Measurements from ENCODE around the gene TLX1.

Gene TLX1

DNA sequence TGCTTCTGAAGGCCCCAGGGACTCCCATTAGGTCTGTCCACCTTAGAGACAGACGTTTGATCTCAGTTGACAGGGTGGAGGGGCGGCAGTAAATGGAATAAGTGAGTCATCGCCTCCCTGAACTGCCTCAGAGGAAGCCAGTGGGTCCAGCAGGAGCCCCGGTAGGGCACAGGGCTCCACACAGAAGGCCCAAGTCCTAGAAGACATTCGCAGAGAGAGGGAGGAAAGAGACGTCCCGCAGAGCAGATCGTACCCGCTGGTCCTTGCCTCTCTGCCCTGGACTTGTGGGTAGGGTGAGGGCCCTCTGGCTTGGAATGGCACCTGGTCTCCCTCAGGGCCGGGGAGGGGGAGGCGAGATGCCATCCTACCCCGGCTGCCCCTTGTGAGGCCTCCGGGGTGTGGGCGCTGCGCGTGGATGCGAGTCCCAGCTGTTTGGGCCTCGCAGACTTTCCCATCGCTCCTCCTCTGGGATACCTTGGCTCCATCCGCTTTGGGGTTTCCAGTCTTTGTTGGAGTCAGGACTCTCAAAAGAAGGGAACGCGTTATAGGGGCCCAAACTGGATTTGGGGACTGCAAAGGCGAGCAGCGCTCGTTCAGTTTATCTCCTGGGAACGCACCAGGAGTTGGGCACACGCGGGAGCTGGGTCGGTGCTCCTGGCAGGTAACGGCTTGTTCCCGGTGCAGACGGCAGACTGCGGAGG lies 5.1 kb downstream of the TLX1 start:
- TF ChIP-seq, protein P1, sequence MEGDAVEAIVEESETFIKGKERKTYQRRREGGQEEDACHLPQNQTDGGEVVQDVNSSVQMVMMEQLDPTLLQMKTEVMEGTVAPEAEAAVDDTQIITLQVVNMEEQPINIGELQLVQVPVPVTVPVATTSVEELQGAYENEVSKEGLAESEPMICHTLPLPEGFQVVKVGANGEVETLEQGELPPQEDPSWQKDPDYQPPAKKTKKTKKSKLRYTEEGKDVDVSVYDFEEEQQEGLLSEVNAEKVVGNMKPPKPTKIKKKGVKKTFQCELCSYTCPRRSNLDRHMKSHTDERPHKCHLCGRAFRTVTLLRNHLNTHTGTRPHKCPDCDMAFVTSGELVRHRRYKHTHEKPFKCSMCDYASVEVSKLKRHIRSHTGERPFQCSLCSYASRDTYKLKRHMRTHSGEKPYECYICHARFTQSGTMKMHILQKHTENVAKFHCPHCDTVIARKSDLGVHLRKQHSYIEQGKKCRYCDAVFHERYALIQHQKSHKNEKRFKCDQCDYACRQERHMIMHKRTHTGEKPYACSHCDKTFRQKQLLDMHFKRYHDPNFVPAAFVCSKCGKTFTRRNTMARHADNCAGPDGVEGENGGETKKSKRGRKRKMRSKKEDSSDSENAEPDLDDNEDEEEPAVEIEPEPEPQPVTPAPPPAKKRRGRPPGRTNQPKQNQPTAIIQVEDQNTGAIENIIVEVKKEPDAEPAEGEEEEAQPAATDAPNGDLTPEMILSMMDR (IDR thresholded peaks at IDR 0.05; ENCODE audit: low read length): no peak
- no peak for TF ChIP-seq EZH2 (IDR thresholded peaks at IDR 0.05; ENCODE audit: borderline replicate concordance, low read length)
- Histone ChIP-seq H3K9me2 (ENCODE audit: low read depth, low read length) (no peaks in the 10 kb centered on the region), H3K27ac (ENCODE audit: low read depth, low read length, poor library complexity, severe bottlenecking) (no peak overlapping the region), H4K20me1 (ENCODE audit: insufficient read depth, low read length) (no peaks in the 10 kb centered on the region), H3K9ac (ENCODE audit: low read length) (no peak overlapping the region), H3K4me1 (ENCODE audit: insufficient read depth, low read length, severe bottlenecking) (no peaks in the 10 kb centered on the region), H3K36me3 (ENCODE audit: insufficient read depth, low read length) (no peaks in the 10 kb centered on the region), H3K4me3 (ENCODE audit: low read depth, low read length, poor library complexity, severe bottlenecking) (no peak overlapping the region), H3K79me2 (ENCODE audit: insufficient read depth, low read length) (no peaks in the 10 kb centered on the region), H3K27me3 (ENCODE audit: insufficient read depth, low read length) (no peaks in the 10 kb centered on the region), H2AFZ (ENCODE audit: low read length) (no peak overlapping the region), H3K4me2 (ENCODE audit: low read length) (no peak overlapping the region), H3K9me3 (ENCODE audit: low read length) (no peaks in the 10 kb centered on the region), H3F3A (ENCODE audit: insufficient read depth, low read length) (no peaks in the 10 kb centered on the region)

DNA sequence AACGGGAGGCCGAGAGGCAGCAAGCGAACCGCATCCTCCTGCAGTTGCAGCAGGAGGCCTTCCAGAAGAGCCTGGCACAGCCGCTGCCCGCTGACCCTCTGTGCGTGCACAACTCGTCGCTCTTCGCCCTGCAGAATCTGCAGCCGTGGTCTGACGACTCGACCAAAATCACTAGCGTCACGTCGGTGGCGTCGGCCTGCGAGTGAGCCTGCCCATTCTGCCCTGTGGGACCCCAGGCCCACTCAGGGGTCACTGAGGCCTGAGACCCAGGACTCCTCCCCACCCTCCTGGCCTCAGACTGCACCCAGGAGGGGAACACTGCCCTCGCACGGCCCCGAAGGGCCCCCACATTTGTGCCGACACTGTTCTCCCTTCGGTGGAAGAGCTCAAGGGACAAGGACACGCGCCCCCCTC lies 5.6 kb downstream of the TLX1 start:
- Histone ChIP-seq H3K79me2 (ENCODE audit: insufficient read depth, low read length) (no peaks in the 10 kb centered on the region), H3K36me3 (ENCODE audit: insufficient read depth, low read length) (no peaks in the 10 kb centered on the region), H3K9me2 (ENCODE audit: low read depth, low read length) (no peaks in the 10 kb centered on the region), H3K9ac (ENCODE audit: low read length) (no peak overlapping the region), H3K4me2 (ENCODE audit: low read length) (no peak overlapping the region), H4K20me1 (ENCODE audit: insufficient read depth, low read length) (no peaks in the 10 kb centered on the region), H3F3A (ENCODE audit: insufficient read depth, low read length) (no peaks in the 10 kb centered on the region), H2AFZ (ENCODE audit: low read length) (no peak overlapping the region), H3K27ac (ENCODE audit: low read depth, low read length, poor library complexity, severe bottlenecking) (no peak overlapping the region), H3K9me3 (ENCODE audit: low read length) (no peaks in the 10 kb centered on the region), H3K4me3 (ENCODE audit: low read depth, low read length, poor library complexity, severe bottlenecking) (no peak overlapping the region), H3K27me3 (ENCODE audit: insufficient read depth, low read length) (no peaks in the 10 kb centered on the region), H3K4me1 (ENCODE audit: insufficient read depth, low read length, severe bottlenecking) (no peaks in the 10 kb centered on the region)
- TF ChIP-seq, protein P1 (IDR thresholded peaks at IDR 0.05; ENCODE audit: low read length): no peak
- TF ChIP-seq EZH2 (IDR thresholded peaks at IDR 0.05; ENCODE audit: borderline replicate concordance, low read length): no peak

DNA sequence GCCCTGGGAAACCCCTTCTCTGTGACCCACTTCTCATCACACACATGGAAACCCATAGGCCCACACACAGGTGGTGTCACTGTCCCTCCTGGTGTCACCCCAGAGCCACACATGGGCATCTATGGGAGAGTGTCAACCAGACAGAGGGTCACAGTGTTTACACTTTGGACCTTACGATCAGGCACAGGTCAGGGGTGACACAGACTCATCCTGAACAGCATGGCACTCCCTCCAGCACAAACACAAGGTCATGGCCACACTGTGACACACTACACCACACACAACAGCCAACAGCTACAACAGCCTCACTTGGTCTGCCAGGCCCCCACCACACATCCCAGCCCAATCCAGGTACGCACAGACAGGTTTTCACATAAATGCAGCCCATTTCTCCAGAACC lies 6.2 kb downstream of the TLX1 start:
- TF ChIP-seq, protein P1 (IDR thresholded peaks at IDR 0.05; ENCODE audit: low read length): no peak
- TF ChIP-seq EZH2 (IDR thresholded peaks at IDR 0.05; ENCODE audit: borderline replicate concordance, low read length): no peak
- no peak overlapping the region for H3K4me2 ChIP-seq (ENCODE audit: low read length)
- no peaks in the 10 kb centered on the region for H3K36me3 ChIP-seq (ENCODE audit: insufficient read depth, low read length)
- H3K9me2 ChIP-seq (ENCODE audit: low read depth, low read length): no peaks in the 10 kb centered on the region
- no peaks in the 10 kb centered on the region for H4K20me1 ChIP-seq (ENCODE audit: insufficient read depth, low read length)
- no peaks in the 10 kb centered on the region for H3K27me3 ChIP-seq (ENCODE audit: insufficient read depth, low read length)
- no peaks in the 10 kb centered on the region for H3K4me1 ChIP-seq (ENCODE audit: insufficient read depth, low read length, severe bottlenecking)
- no peak overlapping the region for H3K4me3 ChIP-seq (ENCODE audit: low read depth, low read length, poor library complexity, severe bottlenecking)
- no peaks in the 10 kb centered on the region for H3K79me2 ChIP-seq (ENCODE audit: insufficient read depth, low read length)
- H3K27ac ChIP-seq (ENCODE audit: low read depth, low read length, poor library complexity, severe bottlenecking): no peak overlapping the region
- H3F3A ChIP-seq (ENCODE audit: insufficient read depth, low read length): no peaks in the 10 kb centered on the region
- H2AFZ ChIP-seq (ENCODE audit: low read length): no peak overlapping the region
- H3K9ac ChIP-seq (ENCODE audit: low read length): no peak overlapping the region
- H3K9me3 ChIP-seq (ENCODE audit: low read length): no peaks in the 10 kb centered on the region

Measured in OCI-LY1 (cell line).